Measurements from ENCODE around the gene BASP1.

BASP1 gene, protein sequence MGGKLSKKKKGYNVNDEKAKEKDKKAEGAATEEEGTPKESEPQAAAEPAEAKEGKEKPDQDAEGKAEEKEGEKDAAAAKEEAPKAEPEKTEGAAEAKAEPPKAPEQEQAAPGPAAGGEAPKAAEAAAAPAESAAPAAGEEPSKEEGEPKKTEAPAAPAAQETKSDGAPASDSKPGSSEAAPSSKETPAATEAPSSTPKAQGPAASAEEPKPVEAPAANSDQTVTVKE

DNA sequence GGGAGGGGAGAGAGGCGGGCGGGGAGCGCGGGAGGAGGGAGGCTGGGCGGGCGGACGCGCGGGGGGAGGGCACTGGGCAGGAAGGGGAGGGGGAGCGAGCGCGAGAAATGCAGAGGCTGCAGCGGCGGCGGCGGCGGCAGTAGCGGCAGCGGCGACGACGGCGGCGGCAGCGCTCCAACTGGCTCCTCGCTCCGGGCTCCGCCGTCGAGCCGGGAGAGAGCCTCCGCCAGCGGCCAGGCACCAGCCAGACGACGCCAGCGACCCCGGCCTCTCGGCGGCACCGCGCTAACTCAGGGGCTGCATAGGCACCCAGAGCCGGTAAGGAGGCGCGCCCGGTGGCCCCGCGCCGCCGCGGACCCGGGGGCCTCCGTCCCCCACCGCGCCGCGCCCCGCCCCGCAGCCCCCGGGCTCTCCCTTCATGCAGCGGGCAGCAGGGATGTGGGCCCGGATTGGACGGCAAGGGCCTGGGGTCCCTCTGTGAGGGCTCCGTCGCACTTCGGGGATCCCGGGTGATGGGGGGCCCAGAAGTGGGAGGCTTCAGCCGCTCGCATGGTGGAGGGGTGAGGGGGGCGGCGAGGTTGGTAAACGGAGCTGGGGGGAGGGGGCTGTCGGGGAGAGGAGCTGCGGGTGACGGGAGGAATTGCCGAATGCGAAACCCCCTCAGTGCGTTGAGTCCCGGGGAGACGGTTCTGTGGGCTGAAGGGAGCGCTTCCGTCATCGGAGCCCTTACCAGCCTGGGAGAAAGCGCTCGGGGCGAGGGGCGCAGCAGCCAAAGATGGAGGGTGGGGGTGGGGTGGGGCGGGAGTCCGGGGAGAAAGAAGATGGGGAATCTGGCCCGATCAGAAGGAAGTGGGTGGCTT is at the start of gene BASP1:
Gene BASP1 (plus strand): TSS at position 139 of the 860 bp plus-strand sequence. CDS start 57,586 bp downstream, outside the sequence.
- no peak for DNase-seq (ENCODE audit: low read depth)

DNA sequence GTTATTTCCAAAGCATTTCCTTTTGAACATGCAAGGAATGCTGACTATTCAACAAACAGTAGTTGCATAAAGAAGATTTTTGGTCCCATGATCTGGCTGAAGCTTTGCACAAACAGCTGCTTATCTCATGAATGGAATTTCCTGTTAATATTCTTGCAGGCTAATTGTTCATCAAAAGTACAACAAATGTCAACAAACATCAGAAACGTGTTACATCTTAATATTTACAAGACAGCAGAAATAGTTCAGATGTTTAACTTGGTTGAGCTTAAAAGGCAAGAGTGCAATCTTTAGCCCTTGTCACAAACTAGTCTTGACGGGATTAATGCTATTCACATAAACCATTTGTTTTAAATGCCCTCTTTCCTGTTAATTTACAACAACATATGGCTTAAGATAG is 47.9 kb upstream of the BASP1 start:
- DNase-seq (ENCODE audit: low read depth) = no peak

DNA sequence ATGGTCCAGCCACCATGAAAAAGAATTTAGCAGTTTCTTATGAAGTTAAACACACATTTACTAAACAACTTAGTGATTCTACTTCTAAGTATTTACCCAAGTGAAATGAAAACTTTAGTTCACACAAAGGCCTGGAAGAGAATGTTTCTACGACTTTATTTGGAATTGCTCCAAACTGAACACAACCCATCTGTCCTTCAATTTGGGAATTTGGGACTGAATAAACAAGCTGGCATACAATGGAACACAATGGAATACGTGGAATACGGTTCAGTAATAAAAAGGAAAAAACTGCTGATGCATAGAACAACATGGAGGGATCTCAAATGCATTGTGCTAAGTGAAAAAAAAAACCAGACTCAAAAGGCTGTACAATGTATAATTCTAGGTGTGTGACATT is 44.6 kb upstream of the BASP1 start:
- DNase-seq (ENCODE audit: low read depth) = no peak

DNA sequence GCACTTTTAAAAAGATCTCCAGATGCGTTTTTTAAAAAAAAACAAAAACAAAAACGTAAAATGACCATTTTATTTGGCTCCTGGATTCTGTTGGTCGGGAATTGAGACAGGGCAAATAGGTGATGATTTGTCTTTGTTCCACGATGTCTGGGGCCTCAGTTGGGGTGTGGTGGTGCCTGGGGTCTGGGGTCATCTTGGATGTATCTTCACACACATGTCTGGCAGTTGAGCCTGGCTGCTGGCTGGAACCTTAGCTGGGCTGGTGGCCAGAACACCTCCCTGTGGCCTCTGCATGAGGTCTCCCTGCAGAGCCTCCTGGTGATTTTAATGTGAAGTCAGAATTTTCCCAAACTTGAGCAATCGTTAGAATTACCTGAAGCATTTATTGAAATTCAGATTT is 42.5 kb upstream of the BASP1 start:
- no peak for DNase-seq (ENCODE audit: low read depth)

DNA sequence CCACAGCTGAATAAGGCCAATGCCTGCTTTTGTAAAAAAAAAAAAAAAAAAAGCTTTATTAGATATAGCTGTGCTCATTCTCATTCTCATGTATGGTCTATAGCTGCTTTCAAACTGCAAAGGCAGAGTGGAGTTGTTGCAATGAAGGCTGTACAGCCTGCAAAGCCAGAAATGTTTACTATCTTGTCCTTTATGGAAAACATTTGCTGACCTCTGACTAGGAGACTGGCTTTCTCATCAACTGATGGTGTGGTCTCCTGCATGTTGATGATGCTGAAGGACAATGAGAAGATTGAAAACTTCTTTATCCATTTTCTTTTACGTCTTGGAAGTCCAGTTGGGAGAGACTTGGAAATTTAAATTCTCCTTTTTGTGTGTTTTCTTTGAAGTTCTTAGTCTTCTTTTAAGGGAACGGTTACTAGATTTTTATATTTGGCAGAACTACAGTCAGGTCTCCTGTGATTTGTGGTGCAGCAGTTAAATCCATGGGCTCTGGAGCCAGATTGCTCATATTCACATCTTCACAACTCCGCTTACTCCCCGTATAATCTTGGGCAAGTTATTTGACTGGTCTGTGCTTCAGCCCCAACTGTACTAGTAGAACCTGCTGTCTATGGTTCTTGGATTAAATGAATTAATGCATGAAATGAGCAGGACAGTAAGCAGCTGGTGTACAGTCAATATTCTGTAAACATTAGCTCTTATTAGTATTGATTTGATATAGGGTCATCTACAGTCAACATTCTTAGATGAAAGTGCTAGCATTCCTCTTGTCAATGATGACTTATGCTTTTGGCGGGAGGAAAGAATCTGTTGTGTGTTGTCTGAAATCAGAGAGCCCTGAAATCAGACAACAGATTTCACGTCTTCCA is 39.7 kb upstream of the BASP1 start:
- DNase-seq (ENCODE audit: low read depth) = no peak

DNA sequence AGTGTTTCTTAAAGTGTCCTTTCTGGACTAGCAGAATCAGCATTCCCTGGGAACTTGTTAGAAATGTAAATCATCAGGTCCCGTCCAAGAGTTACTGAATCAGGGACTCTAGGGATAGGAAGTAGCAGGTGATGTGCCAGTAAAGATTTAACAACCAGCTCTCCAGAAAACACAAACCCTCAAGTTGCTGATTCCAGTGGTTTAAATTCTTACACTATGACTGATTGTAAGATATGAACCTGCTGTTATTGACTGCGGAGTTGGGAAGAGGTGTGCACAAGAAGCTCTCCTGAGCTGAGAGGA is 39.1 kb upstream of the BASP1 start:
- no peak for DNase-seq (ENCODE audit: low read depth)

DNA sequence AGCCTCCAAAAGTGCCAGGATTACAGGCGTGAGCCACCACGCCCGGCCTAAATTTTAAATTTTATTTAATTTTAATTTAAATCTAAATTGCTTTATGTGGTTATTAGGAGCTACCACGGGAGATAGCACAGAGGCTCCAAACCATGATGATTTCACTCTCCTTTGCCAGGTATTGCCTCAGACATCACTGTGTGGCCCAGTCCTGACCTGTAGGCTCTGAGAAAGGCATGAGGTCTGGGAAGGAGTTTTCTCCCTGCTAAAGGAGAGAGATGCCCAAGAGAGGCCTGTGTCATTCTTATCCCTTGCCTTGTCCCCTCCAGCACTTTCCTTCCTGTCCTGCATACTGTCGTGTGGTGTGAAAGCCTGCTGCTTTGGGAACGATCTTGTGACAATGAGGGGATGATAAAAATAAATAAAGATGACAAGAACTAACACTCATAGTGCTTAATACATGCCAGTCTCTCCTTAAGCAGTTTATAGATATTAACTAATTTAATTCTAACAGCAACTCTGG is 37.0 kb upstream of the BASP1 start:
- DNase-seq (ENCODE audit: low read depth) = no peak

DNA sequence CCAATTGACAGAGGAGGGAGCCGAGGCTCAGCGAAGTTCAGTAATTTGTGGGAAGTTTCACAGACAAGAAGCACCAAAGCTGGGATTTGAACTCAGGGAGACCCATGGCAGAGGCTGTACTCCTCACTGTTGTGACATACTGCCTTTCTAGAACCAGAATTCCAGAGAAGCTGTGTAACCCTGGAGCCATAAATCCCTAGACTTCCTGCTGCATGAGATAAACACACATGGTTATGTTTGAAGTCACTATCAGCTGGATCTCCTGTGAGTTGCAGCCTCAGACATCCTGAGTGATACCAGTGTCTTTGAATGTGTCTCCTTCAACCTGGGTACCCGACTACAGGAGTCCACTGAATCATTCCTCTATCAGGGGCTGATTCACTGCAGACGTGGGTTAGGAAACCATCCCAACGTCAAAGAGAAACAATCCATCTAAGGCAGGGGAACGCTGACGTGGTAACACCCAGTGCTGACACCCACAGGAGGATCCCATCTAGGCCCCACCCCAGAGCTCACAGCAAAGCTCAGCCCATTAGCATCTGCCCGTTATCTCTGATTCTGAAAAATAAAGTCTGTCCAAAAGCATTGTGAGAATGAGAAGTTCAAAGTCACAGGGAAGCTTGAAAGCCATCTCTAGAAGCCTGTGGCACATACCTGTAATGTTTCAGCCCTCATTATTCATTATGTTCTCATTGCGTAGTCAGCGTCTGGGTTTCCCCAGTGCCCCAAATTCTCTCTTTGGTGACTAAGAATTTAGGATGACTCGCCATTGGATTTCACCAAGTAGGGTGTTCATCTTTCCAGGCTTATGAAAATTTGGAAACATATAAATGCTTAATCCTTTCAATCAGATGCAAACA is 36.3 kb upstream of the BASP1 start:
- no peak for DNase-seq (ENCODE audit: low read depth)

DNA sequence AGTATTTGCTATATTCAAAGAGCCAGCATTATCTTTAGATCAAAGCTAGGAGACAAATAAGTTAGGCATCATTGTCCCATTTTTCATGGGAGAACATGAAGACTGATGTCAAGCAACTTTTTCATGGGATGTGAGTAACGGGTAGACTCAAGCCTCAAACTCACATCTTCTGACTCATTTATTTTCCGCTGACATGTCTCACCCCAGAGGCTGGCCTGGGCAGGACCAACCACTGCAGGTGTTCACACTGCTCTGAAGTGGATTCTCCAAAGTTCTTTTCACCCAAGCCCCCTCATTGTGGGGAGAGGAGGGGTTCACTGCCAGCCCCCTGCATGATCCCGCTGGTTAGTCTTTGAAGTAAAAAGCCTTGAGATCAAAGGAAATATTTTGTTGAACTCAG is 34.9 kb upstream of the BASP1 start:
- DNase-seq (ENCODE audit: low read depth) = no peak

DNA sequence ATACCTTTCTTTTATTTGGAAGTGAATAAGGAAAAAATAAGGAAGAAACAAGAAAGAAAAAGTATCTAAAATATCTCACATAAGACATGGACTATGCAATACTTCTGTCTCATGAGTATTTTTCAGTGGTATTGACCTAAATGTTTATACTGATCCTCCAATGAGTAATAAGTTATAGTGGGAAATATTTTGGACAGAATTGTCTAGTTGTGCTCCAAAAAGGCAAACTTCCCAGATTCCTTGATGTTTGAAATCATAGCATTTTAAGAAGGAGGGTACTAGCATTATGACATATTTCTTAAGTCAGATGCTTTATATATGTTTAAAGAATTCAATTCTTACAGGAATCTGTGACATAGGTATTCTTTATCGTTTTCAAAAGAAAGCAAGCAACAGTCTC is 34.5 kb upstream of the BASP1 start:
- no peak for DNase-seq (ENCODE audit: low read depth)

DNA sequence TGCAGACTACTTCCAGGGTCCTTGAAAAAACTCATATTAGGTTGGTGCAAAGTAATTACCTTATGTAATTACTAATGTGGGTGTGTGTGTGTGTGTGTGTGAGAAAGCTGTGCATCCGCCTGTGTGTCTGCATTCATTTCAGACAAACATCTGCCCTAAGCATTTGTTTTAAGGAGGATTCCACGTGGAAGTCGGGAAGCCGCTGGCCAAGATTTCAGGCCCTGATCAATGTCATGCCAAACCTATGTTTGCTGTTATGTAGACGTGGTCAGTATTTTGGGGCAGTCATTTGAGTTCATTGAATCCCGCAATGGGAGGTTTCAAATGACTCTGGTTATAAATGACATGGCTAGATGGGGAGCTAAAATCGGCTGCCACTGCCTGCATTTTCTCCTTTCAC is 33.6 kb upstream of the BASP1 start:
- DNase-seq (ENCODE audit: low read depth) = no peak

DNA sequence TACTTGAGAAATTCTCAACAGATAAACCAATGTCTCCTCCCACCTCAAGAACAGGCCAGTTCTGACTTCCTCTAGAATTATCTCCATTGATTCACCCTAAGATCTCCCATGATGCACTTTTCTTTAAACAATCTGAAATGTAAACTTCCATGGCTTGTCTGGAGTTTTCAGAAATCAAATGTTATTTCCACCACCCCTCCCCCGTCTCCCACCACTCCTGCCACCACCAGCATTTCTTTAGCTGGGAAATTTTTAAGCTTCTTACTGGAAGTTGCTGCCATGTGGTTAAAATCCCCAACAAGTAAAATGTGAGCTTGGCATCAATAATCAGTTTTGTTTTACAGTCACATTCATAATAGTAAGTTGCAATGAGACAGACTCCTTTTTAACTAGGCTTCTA is 32.8 kb upstream of the BASP1 start:
- DNase-seq (ENCODE audit: low read depth) = no peak

DNA sequence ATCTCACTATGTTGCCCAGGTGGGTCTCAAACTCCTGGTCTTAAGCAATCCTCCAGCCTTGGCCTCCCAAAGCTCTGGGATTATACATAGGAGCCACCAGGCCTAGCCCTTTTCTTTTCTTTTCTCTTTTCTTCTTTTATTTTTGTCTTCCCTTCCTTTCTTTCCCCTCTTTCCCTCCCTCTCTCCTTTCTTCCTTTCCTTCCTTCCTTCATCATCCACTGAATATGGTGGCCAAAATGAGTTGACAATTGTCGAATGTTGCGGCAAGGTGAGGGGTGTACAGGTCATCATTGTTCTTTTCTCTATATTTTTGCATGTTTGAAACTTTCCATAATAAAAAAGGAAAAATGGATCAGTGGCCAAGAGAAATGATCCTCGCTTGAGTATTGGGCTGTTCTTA is 32.1 kb upstream of the BASP1 start:
- no peak for DNase-seq (ENCODE audit: low read depth)

DNA sequence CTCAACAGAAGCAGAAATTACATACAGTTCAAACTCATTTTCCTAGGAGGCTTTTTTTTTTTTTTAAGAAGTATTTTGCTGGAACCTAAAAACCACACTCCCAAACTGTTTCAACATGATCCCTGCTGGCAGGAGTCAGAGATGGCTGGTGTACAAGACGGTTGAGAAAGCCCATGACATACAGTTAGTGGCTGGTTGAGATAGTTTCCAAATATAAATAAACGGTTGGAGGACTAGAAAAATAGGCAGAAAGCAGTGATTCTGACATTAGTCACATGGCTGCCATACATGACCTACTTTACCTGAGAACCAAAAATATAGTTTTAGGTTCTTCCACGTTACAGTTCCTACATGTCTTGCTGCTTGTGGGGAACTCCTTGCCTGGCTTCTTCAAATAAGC is 31.7 kb upstream of the BASP1 start:
- no peak for DNase-seq (ENCODE audit: low read depth)

DNA sequence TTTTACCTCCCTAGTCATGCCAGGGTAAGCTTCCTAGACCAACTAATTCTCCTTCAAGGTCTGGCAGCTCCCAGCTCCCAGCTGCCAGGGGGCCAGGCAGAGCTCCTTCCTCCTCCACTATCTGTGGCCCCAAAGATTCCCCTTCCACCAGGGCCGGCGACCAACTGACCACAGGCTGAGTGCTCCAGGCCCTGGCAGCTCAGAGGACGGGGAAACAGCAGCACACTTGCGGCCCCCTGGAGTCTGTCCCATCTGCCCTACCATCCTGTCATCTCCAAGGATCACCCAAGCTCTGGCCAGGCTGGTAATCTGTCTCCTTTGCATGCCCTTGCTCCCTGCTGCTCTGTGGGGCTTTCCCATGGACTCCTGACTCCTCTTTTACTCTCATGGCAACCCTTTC is 31.2 kb upstream of the BASP1 start:
- no peak for DNase-seq (ENCODE audit: low read depth)

DNA sequence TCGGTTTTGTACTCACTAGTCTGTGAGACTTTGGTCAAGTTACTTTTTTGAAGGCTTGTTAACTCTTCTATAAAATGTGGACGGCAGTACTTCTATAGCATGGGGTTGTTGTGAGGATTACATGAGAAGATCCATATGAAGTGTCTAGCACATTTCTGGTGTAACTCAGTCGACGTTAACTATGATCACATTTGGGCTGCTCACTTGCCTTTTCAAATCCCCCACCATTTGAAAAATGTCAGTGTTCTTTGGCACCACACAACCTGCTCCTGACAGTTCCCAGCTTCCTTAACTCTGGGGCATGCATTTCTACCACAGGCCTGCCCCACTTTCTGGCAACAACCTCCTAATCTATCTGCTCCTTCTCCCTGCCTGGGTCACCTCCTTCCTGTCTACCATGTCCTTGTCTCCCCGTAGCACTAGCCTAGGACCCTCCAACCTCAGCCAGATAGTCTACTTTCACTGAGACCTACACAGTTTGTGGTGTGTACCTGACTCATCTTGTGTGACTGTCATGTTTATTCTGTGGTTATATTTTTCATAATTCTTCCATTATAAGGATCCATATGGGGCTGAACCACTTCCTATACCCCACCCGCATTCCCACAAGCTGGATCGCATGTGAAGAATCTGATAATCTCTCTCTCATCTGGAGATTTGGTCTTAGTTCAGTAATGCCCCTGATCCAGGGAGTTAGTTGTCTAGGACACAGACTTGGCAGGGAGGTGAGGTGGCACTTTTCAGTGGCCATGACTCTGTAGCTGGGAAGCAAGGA is 30.2 kb upstream of the BASP1 start:
- no peak for DNase-seq (ENCODE audit: low read depth)

DNA sequence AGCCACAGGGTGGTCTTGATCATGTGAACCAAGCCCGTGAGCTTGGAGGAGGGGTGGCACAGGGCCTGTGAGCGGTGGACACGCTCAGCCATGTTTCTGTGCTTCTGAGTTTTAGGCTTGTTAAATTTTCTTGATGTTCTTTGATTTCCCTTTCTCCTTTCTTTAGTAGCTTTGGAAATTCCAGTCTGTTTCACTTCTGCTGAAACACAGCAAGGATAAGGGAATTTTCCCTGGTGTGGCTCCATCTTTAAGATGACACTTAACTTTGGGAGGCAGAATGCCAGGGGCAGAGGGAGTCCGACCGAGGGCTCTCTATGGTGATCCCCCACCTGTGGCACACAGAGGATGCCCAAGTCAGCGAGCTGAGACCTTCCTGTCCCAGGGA is 29.7 kb upstream of the BASP1 start:
- DNase-seq (ENCODE audit: low read depth) = no peak

DNA sequence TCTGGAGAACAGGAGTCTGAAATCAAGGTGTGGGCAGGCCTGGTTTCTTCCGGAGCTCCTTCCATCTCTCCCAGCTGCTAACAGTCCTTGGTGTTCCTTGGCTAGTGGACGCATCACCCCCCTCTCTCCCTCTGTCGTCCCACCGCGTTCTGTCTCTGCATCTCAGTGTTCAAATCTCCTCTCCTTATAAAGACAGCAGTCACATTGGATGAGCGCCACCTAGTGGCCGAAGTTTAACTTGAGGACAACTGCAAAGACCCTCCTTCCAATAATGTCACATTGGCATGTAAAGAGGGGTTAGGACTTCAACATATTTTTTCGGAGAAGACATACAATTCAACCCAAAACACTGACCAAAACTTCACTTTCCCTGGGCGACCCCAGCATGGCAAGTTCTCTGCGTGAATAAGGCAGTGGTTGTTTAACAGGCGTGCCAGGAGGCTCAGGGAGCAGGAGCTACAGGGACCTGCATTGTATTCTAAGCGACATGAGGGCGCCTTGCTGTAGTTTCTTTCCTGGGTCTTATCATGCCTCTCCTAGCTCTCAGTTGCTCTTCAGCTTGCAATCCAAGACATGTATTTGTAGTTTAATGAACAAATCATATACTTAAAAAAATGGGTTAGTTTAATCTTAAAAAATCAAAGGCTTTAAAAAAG is 27.9 kb upstream of the BASP1 start:
- DNase-seq (ENCODE audit: low read depth) = peak; percentile 45

DNA sequence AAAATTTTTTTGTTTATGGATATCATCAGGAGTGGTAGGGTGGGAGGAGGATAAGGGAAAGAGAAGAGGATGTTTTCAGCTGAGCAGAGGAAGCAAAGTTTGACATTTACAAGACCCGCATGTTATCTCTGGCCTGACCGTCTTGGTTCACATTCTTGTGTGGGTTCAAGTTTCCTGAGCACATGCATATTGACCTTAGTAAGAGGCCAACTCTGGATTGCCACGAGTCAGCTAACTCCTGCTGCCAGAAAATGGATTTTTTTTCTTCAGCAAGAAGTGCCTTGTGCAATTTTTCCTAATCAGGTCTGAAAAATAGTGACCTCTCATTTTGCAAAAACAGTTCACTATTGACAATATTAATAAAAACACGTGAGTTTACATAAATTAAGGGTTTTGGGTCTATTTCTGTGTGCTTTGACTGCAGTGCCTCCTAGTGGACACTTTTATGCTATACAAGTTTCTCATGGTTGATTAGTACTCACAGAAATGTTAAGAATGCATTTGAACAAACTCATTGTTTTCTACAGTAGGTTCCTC is 27.1 kb upstream of the BASP1 start:
- no peak for DNase-seq (ENCODE audit: low read depth)

DNA sequence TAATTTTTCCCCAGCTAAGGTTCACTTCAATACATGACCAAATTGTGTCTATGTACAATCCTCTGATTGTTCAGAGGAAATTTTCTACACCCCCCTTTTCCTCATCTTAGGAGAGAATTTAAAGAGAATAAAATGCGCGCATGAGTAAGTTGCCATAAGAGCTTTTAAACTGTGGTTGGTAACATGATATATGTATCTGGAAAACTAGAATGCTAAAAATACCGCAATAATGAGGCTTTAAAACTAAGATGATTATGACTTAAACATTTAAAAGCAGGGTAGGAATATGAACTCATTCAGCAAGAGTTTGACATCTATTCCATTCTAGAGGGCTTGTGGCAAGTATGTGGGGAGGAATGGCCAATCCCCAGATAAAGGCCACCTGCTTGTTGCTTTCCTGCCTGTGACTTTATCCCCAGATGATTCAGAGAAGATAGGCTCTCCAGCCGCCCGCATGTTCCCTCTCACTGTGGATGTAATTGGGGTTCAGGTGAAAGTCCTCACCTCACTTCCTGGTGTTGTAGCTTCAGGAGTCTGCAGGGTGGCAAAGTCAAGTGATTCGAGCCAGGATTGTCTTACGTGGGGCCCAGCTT is 26.5 kb upstream of the BASP1 start:
- DNase-seq (ENCODE audit: low read depth) = no peak
